Neural cell (in vitro differentiated cells): Measurements from ENCODE around the gene PSMD11.

ENCODE experiments used
- CTCF ChIP-seq: fragments of 450-650 bp; IDR thresholded peaks from 2 replicates; pipeline ENCODE4 v1.5.1; 2014; ENCODE audit warnings: antibody characterized with exemption, mild to moderate bottlenecking, moderate library complexity; ENCODE audit not compliant: poor library complexity, severe bottlenecking
- EP300 ChIP-seq: fragments of 450-650 bp; conservative IDR thresholded peaks from 2 replicates; pipeline ENCODE4 v1.6.1; 2014; ENCODE audit warnings: antibody characterized with exemption, mild to moderate bottlenecking, moderate library complexity; ENCODE audit not compliant: poor library complexity, severe bottlenecking
- EZH2 ChIP-seq: fragments of 200-600, 300-800 bp; shearing (Covaris generic), sonication (generic); IDR thresholded peaks from 2 replicates; pipeline ENCODE4 v1.6.1; 2014; ENCODE audit warnings: antibody characterized with exemption, low read length, borderline replicate concordance, mild to moderate bottlenecking; ENCODE audit not compliant: insufficient read depth, poor library complexity, severe bottlenecking
- MXI1 ChIP-seq: fragments of 450-650 bp; conservative IDR thresholded peaks from 2 replicates; pipeline ENCODE4 v1.6.1; 2014; ENCODE audit warnings: antibody characterized with exemption, mild to moderate bottlenecking; ENCODE audit not compliant: poor library complexity, severe bottlenecking
- POLR2AphosphoS5 ChIP-seq: IDR thresholded peaks from 2 replicates; pipeline ENCODE4 v1.6.1; 2012
- RAD21 ChIP-seq: fragments of 450-650 bp; conservative IDR thresholded peaks from 2 replicates; pipeline ENCODE4 v1.6.1; 2014; ENCODE audit warnings: antibody characterized with exemption, mild to moderate bottlenecking, moderate library complexity
- TAF1 ChIP-seq: IDR thresholded peaks from 2 replicates; pipeline ENCODE4 v1.6.1; 2012; ENCODE audit warnings: low read depth
- TF ChIP-seq, protein P1 (sequence below): IDR thresholded peaks from 2 replicates; pipeline ENCODE4 v1.6.1; 2012; ENCODE audit warnings: borderline replicate concordance

DNA sequence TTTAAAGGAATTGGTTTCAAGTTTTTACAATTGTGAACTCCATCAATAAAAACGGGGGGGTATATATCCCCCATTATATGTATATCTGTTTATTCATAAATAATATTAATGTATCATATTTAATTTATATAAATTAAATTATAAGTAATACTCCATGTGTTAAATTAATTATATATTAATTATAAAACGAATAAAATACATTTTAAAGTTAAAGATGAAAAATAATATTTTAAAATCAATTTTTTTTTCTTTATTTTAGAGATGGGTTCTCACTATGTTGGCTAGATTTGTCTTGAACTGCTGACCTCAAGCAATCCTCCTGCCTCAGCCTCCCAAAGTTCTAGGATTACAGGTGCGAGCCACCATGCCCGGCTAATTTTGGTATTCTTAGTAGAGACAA lies 17.4 kb upstream of the PSMD11 start:
- TF ChIP-seq CTCF (no peak), EP300 (no peak), RAD21 (no peak), MXI1 (no peak), EZH2 (no peak), POLR2AphosphoS5 (no peak), TAF1 (no peak)
- TF ChIP-seq, protein P1, sequence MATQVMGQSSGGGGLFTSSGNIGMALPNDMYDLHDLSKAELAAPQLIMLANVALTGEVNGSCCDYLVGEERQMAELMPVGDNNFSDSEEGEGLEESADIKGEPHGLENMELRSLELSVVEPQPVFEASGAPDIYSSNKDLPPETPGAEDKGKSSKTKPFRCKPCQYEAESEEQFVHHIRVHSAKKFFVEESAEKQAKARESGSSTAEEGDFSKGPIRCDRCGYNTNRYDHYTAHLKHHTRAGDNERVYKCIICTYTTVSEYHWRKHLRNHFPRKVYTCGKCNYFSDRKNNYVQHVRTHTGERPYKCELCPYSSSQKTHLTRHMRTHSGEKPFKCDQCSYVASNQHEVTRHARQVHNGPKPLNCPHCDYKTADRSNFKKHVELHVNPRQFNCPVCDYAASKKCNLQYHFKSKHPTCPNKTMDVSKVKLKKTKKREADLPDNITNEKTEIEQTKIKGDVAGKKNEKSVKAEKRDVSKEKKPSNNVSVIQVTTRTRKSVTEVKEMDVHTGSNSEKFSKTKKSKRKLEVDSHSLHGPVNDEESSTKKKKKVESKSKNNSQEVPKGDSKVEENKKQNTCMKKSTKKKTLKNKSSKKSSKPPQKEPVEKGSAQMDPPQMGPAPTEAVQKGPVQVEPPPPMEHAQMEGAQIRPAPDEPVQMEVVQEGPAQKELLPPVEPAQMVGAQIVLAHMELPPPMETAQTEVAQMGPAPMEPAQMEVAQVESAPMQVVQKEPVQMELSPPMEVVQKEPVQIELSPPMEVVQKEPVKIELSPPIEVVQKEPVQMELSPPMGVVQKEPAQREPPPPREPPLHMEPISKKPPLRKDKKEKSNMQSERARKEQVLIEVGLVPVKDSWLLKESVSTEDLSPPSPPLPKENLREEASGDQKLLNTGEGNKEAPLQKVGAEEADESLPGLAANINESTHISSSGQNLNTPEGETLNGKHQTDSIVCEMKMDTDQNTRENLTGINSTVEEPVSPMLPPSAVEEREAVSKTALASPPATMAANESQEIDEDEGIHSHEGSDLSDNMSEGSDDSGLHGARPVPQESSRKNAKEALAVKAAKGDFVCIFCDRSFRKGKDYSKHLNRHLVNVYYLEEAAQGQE: no peak
